HepG2 (cell line): ENCODE data around the gene COMMD7. TPM values are rescaled to one million over a fixed set of nuclear protein-coding genes. Genes with fewer than 3 reads are reported as not detected.

Source experiments
- ASH2L ChIP-seq: fragments of 300-600, 200-600 bp; sonication (generic); IDR thresholded peaks from 2 replicates; pipeline ENCODE4 v1.7.0; 2017; ENCODE audit warnings: low read depth, mild to moderate bottlenecking, moderate library complexity, mixed read lengths, low read length; ENCODE audit not compliant: insufficient read length
- BHLHE40 ChIP-seq: IDR thresholded peaks from 2 replicates; pipeline ENCODE4 v1.6.1; 2011; ENCODE audit warnings: low read length, improper control_type of control experiment
- CAMTA2 ChIP-seq: sonication (generic); formaldehyde crosslinking; IDR thresholded peaks from 2 replicates; pipeline ENCODE4 v1.4.0; 2020; ENCODE audit warnings: mild to moderate bottlenecking, missing genetic modification reagents, borderline replicate concordance
- CENPX ChIP-seq: sonication (generic); formaldehyde crosslinking; IDR thresholded peaks from 2 replicates; pipeline ENCODE4 v1.9.0; 2021; ENCODE audit warnings: mild to moderate bottlenecking, missing genetic modification reagents, moderate library complexity
- ETV5 ChIP-seq: IDR thresholded peaks from 2 replicates; pipeline ENCODE4 v1.6.1; 2018; ENCODE audit warnings: missing biosample characterization, missing genetic modification reagents, inconsistent platforms, borderline replicate concordance
- FIP1L1 ChIP-seq: fragments of 200-400 bp; formaldehyde crosslinking; IDR thresholded peaks from 2 replicates; pipeline ENCODE4 v1.6.1; 2018; ENCODE audit warnings: low read depth, mild to moderate bottlenecking, low read length, moderate library complexity, borderline replicate concordance; ENCODE audit not compliant: insufficient read depth
- IRX3 ChIP-seq: sonication (generic); formaldehyde crosslinking; IDR thresholded peaks from 2 replicates; pipeline ENCODE4 v1.8.1; 2023; ENCODE audit warnings: mild to moderate bottlenecking, low read depth, missing genetic modification reagents, borderline replicate concordance
- ISL2 ChIP-seq: sonication (generic); formaldehyde crosslinking; IDR thresholded peaks from 2 replicates; pipeline ENCODE4 v1.5.0; 2020; ENCODE audit warnings: missing genetic modification reagents
- NR2F2 ChIP-seq: IDR thresholded peaks from 2 replicates; pipeline ENCODE4 v1.6.1; 2012; ENCODE audit warnings: low read depth, inconsistent platforms, borderline replicate concordance
- RARA ChIP-seq: IDR thresholded peaks from 2 replicates; pipeline ENCODE4 v1.6.1; 2016; ENCODE audit warnings: missing genetic modification reagents, missing compliant biosample characterization
- REPIN1 ChIP-seq: sonication (generic); formaldehyde crosslinking; IDR thresholded peaks from 2 replicates; pipeline ENCODE4 v1.8.0; 2022; ENCODE audit warnings: missing genetic modification reagents, low read depth, mild to moderate bottlenecking, borderline replicate concordance
- TCF12 ChIP-seq, 2 experiments: fragments of 450-650 bp in 1 of 2; sonication (generic) in 1 of 2; formaldehyde crosslinking in 1 of 2; IDR thresholded peaks; 2 replicates each; pipeline versions ENCODE4 v1.6.1 to v1.8.0; 2017 to 2022; ENCODE audit warnings: antibody characterized with exemption in 1 of 2, mild to moderate bottlenecking in 1 of 2, missing genetic modification reagents in 1 of 2, moderate library complexity in 1 of 2
- TMF1 ChIP-seq: sonication (generic); formaldehyde crosslinking; IDR thresholded peaks from 2 replicates; pipeline ENCODE4 v1.8.1; 2022; ENCODE audit warnings: low read depth, missing genetic modification reagents
- ZNF18 ChIP-seq: sonication (generic); formaldehyde crosslinking; IDR thresholded peaks from 2 replicates; pipeline ENCODE4 v1.8.0; 2022; ENCODE audit warnings: mild to moderate bottlenecking, missing genetic modification reagents; ENCODE audit not compliant: insufficient replicate concordance
- ZNF484 ChIP-seq: sonication (generic); formaldehyde crosslinking; IDR thresholded peaks from 2 replicates; pipeline ENCODE4 v1.5.1; 2020; ENCODE audit warnings: mild to moderate bottlenecking, low read depth, missing genetic modification reagents, borderline replicate concordance
- ZNF558 ChIP-seq: sonication (generic); formaldehyde crosslinking; IDR thresholded peaks from 2 replicates; pipeline ENCODE4 v1.9.0; 2022; ENCODE audit warnings: mild to moderate bottlenecking, missing genetic modification reagents, borderline replicate concordance
- ZNF563 ChIP-seq: sonication (generic); formaldehyde crosslinking; IDR thresholded peaks from 2 replicates; pipeline ENCODE4 v1.8.0; 2022; ENCODE audit warnings: mild to moderate bottlenecking, moderate library complexity, missing genetic modification reagents
- ZNF569 ChIP-seq: sonication (generic); formaldehyde crosslinking; IDR thresholded peaks from 2 replicates; pipeline ENCODE4 v1.5.0; 2020; ENCODE audit warnings: mild to moderate bottlenecking, missing genetic modification reagents, moderate library complexity, borderline replicate concordance
- ZNF570 ChIP-seq: sonication (generic); formaldehyde crosslinking; IDR thresholded peaks from 2 replicates; pipeline ENCODE4 v1.4.0; 2020; ENCODE audit warnings: mild to moderate bottlenecking, missing genetic modification reagents, borderline replicate concordance
- ZNF703 ChIP-seq: sonication (generic); formaldehyde crosslinking; IDR thresholded peaks from 2 replicates; pipeline ENCODE4 v1.5.1; 2020; ENCODE audit warnings: missing genetic modification reagents, mild to moderate bottlenecking, moderate library complexity, borderline replicate concordance
- polyA plus RNA-seq, 8 experiments: library from polyadenylated mRNA; depleted of rRNA in 3 of 8; stranded (reverse) in 7 of 8; unstranded in 1 of 8; fragments of >200 nt; fragmentation: Illumina TruSeq in 4 of 8; extraction: Trizol in 4 of 8; gene quantifications; 2 replicates each; pipeline versions ENCODE4 v1.2.1 to v1.2.3, GENCODE V29; 2011 to 2016; ENCODE audit warnings: low read depth in 4 of 8, missing spikeins in 1 of 8, mixed read lengths in 1 of 8; ENCODE audit not compliant: insufficient read depth in 1 of 8
- total RNA-seq, 5 experiments: library from RNA; depleted of rRNA; stranded (reverse); fragments of >200 nt; fragmentation: Illumina TruSeq; extraction: Trizol; gene quantifications; 2 replicates each; pipeline ENCODE4 v1.2.3, GENCODE V29; 2016; ENCODE audit warnings: low read depth in 1 of 5
- TF ChIP-seq, protein P1 (sequence below): IDR thresholded peaks from 2 replicates; pipeline ENCODE4 v1.6.1; 2016; ENCODE audit warnings: low read depth
- TF ChIP-seq, protein P2 (sequence below), 2 experiments: sonication (generic) in 1 of 2; formaldehyde crosslinking in 1 of 2; IDR thresholded peaks; 2 replicates each; pipeline versions ENCODE4 v1.4.0 to v1.6.1; 2016 to 2020; ENCODE audit warnings: borderline replicate concordance in 1 of 2, low read depth in 1 of 2, mild to moderate bottlenecking in 1 of 2, missing genetic modification reagents in 1 of 2

COMMD7 gene
- total and polyA plus RNA-seq, 2 of the 13 experiments (the other 11 are each of a cell fraction or from before 2014, with no cell fraction given): 42.1 to 53.3 TPM

DNA sequence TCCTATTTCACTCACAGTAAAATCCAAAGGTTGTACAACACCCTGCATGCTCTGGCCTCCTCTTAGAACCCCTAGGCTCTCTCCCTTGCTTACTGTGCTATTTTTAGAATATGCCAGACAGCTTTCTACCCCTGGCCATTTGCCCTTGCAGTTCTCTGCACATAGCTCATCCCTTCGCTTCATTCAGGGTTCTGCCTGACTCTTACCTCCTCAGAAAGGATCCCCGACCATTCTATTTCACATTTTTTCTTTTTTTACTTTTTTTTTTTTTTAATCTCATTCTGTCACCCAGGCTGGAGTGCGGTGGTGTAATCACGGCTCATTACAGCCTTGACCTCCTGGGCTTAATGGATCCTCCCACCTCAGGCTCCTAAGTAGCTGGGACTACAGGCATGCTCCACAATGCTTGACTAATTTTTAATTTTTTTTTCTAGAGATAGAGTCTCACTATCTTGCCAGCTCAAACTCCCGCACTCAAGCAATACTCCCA is 33.6 kb downstream of the COMMD7 start (continued):
- TF ChIP-seq ZNF18 (CRISPR knock-in tag): no peak
- no peak; the same call in 1 of the 2 replicates for TF ChIP-seq TMF1 (CRISPR knock-in tag)
- 0 out of 2 replicates have a peak, but pooled peaks have one; percentile 52 for TF ChIP-seq NR2F2
- no peak for TF ChIP-seq ZNF570
- no peak for TF ChIP-seq ISL2
- no peak for TF ChIP-seq ZNF484
- TF ChIP-seq ZNF563: no peak
- no peak for TF ChIP-seq ASH2L
- TF ChIP-seq TCF12 (IDR thresholded peaks at IDR 0.05): no peak
- 0 out of 2 replicates have a peak, but pooled peaks have one; percentile 1 for TF ChIP-seq TCF12 (CRISPR knock-in tag; IDR thresholded peaks at IDR 0.05)
- no peak for TF ChIP-seq ZNF569 (CRISPR knock-in tag)
- TF ChIP-seq RARA (CRISPR knock-in tag): peak; percentile 73
- no peak; the same call in 1 of the 2 replicates for TF ChIP-seq REPIN1 (CRISPR knock-in tag)
- no peak for TF ChIP-seq ETV5 (CRISPR knock-in tag)
- no peak for TF ChIP-seq IRX3 (CRISPR knock-in tag)
- TF ChIP-seq FIP1L1: no peak
- no peak for TF ChIP-seq CAMTA2 (CRISPR knock-in tag)
- TF ChIP-seq ZNF558: no peak
- no peak for TF ChIP-seq BHLHE40
- TF ChIP-seq, protein P1, sequence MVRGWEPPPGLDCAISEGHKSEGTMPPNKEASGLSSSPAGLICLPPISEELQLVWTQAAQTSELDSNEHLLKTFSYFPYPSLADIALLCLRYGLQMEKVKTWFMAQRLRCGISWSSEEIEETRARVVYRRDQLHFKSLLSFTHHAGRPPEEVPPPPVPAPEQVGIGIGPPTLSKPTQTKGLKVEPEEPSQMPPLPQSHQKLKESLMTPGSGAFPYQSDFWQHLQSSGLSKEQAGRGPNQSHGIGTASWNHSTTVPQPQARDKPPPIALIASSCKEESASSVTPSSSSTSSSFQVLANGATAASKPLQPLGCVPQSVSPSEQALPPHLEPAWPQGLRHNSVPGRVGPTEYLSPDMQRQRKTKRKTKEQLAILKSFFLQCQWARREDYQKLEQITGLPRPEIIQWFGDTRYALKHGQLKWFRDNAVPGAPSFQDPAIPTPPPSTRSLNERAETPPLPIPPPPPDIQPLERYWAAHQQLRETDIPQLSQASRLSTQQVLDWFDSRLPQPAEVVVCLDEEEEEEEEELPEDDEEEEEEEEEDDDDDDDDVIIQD (CRISPR knock-in tag): no peak
- TF ChIP-seq, protein P2, sequence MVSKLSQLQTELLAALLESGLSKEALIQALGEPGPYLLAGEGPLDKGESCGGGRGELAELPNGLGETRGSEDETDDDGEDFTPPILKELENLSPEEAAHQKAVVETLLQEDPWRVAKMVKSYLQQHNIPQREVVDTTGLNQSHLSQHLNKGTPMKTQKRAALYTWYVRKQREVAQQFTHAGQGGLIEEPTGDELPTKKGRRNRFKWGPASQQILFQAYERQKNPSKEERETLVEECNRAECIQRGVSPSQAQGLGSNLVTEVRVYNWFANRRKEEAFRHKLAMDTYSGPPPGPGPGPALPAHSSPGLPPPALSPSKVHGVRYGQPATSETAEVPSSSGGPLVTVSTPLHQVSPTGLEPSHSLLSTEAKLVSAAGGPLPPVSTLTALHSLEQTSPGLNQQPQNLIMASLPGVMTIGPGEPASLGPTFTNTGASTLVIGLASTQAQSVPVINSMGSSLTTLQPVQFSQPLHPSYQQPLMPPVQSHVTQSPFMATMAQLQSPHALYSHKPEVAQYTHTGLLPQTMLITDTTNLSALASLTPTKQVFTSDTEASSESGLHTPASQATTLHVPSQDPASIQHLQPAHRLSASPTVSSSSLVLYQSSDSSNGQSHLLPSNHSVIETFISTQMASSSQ (IDR thresholded peaks at IDR 0.05; ENCODE audit: low read depth): no peak
- TF ChIP-seq, protein P2 (CRISPR knock-in tag; IDR thresholded peaks at IDR 0.05; ENCODE audit: borderline replicate concordance): no peak
- TF ChIP-seq ZNF703 (CRISPR knock-in tag): no peak
- no peak for TF ChIP-seq CENPX (CRISPR knock-in tag)
